GM12878 (cell line): ENCODE data around the gene SLC23A1. TPM values are rescaled to one million over a fixed set of nuclear protein-coding genes. Genes with fewer than 3 reads are reported as not detected.

Experiments
- ATAC-seq: fragments of 200-7000 bp; cut with Tn5 transposase; 3 replicates; pipeline ENCODE4 v1.9.1; 2020; ENCODE audit warnings: mild to moderate bottlenecking, moderate library complexity
- BruUV-seq: library from RNA; stranded (reverse); fragments of 400-500 nt; replicated peaks from 2 replicates; lab custom pipeline; 2021; lab: Mats Ljungman, UMichigan
- CTCF ChIA-PET: fragments of 300-600 bp; sonication (Branson Sonifier 250); formaldehyde crosslinking; extraction: SDS; loops from one replicate; lab custom pipeline; 2021; ENCODE audit warnings: inconsistent platforms; lab: Yijun Ruan, JAX
- POLR2A ChIA-PET: fragments of 350-600 bp; formaldehyde crosslinking; extraction: SDS; loops from one replicate; lab custom pipeline; 2021; ENCODE audit warnings: inconsistent platforms; lab: Charles Lee
- RAD21 ChIA-PET: fragments of 300-600 bp; sonication (Branson Sonifier 250); formaldehyde crosslinking; loops from one replicate; lab custom pipeline; 2023; ENCODE audit warnings: antibody characterized with exemption; ENCODE audit not compliant: unreplicated experiment; lab: Charles Lee
- SMC1A ChIA-PET: fragments of 300-600 bp; sonication (Branson Sonifier 250); formaldehyde crosslinking; loops from one replicate; lab custom pipeline; 2023; ENCODE audit not compliant: unreplicated experiment, uncharacterized antibody; lab: Charles Lee
- DNase-seq: peaks from one replicate; pipeline ENCODE4 v3.0.0-alpha.2; 2011; ENCODE audit warnings: low read depth, low spot score
- FAIRE-seq: peaks from 3 replicates; lab custom pipeline; 2011; peaks lifted over from hg19 to GRCh38; lab: Jason Lieb, UNC
- H2AFZ ChIP-seq: 2 replicates; pipeline ENCODE4 v1.6.0; 2011; ENCODE audit warnings: low read depth, low read length, control low read depth; ENCODE audit not compliant: control insufficient read depth
- H3K27ac ChIP-seq: 2 replicates; pipeline ENCODE4 v1.5.1; 2011; ENCODE audit warnings: control low read depth; ENCODE audit not compliant: control insufficient read depth, insufficient read depth
- H3K27me3 ChIP-seq, 2 experiments: replicated peaks in 1 of 2; 2 replicates each; pipeline versions ENCODE4 v1.6.0 to v1.6.1; 2011; ENCODE audit warnings: low read length in 1 of 2; ENCODE audit not compliant: control insufficient read depth in 2 of 2, insufficient read depth in 2 of 2
- H3K36me3 ChIP-seq, 2 experiments: 2 replicates each; pipeline ENCODE4 v1.5.1; 2011; ENCODE audit warnings: low read length in 1 of 2; ENCODE audit not compliant: control insufficient read depth in 2 of 2, insufficient read depth in 2 of 2
- H3K4me1 ChIP-seq: 2 replicates; pipeline ENCODE4 v1.6.1; 2011; ENCODE audit warnings: mild to moderate bottlenecking, low read length, moderate library complexity, mixed read lengths; ENCODE audit not compliant: control insufficient read depth, insufficient read depth
- H3K4me2 ChIP-seq: 2 replicates; pipeline ENCODE4 v1.6.0; 2011; ENCODE audit warnings: control low read depth; ENCODE audit not compliant: control insufficient read depth, insufficient read depth
- H3K4me3 ChIP-seq: fragments of 200-600 bp; sonication (generic); 2 replicates; pipeline ENCODE4 v1.5.1; 2016
- H3K79me2 ChIP-seq: 2 replicates; pipeline ENCODE4 v1.6.0; 2011; ENCODE audit warnings: low read length; ENCODE audit not compliant: control insufficient read depth, insufficient read depth
- H3K9ac ChIP-seq: 2 replicates; pipeline ENCODE4 v1.8.0; 2011; ENCODE audit warnings: low read length, control low read depth, mixed read lengths; ENCODE audit not compliant: control insufficient read depth, insufficient read depth
- H3K9me3 ChIP-seq: replicated peaks from 3 replicates; pipeline ENCODE4 v1.5.1; 2011; ENCODE audit warnings: mild to moderate bottlenecking, low read length; ENCODE audit not compliant: control insufficient read depth, insufficient read depth
- H4K20me1 ChIP-seq: 2 replicates; pipeline ENCODE4 v1.6.0; 2011; ENCODE audit not compliant: control insufficient read depth, insufficient read depth
- EGR1 ChIP-seq, 2 experiments: IDR thresholded peaks; 1 replicate in 1 of 2; 2 replicates in 1 of 2; pipeline ENCODE4 v1.6.1; 2011 to 2012; ENCODE audit warnings: low read depth in 2 of 2, low read length in 2 of 2, borderline replicate concordance in 1 of 2, mild to moderate bottlenecking in 1 of 2, moderate library complexity in 1 of 2
- GATAD2B ChIP-seq: fragments of 450-650 bp; conservative IDR thresholded peaks from 2 replicates; pipeline ENCODE4 v1.6.1; 2017; ENCODE audit warnings: low read depth, mild to moderate bottlenecking, moderate library complexity
- MTA3 ChIP-seq: IDR thresholded peaks from 2 replicates; pipeline ENCODE4 v1.6.1; 2012; ENCODE audit warnings: low read length, inconsistent platforms, borderline replicate concordance
- NFYB ChIP-seq: IDR thresholded peaks from 2 replicates; pipeline ENCODE4 v1.6.1; 2011; ENCODE audit warnings: low read depth, mild to moderate bottlenecking, low read length, improper control_type of control experiment, moderate library complexity; ENCODE audit not compliant: insufficient read depth
- RAD21 ChIP-seq: IDR thresholded peaks from 2 replicates; pipeline ENCODE4 v1.6.1; 2011; ENCODE audit warnings: mild to moderate bottlenecking, low read depth, low read length, moderate library complexity; ENCODE audit not compliant: insufficient read depth
- SMARCA5 ChIP-seq: fragments of 450-650 bp; IDR thresholded peaks from 2 replicates; pipeline ENCODE4 v1.6.1; 2017; ENCODE audit warnings: mild to moderate bottlenecking
- SREBF2 ChIP-seq: IDR thresholded peaks from 2 replicates; pipeline ENCODE4 v1.6.1; 2012; ENCODE audit warnings: mild to moderate bottlenecking, low read length
- TCF12 ChIP-seq: IDR thresholded peaks from 2 replicates; pipeline ENCODE4 v1.6.1; 2011; ENCODE audit warnings: low read depth, mild to moderate bottlenecking, low read length
- TCF3 ChIP-seq: IDR thresholded peaks from 2 replicates; pipeline ENCODE4 v1.6.1; 2012; ENCODE audit warnings: low read depth, mild to moderate bottlenecking, low read length, borderline replicate concordance; ENCODE audit not compliant: insufficient read depth
- WGBS: methylation state at CpG from one replicate; pipeline ENCODE4 v1.1.6; 2016; ENCODE audit warnings: low lambda C conversion rate; ENCODE audit not compliant: insufficient replicate concordance, insufficient coverage; ENCODE audit errors: missing lambda C conversion rate; 5-methylcytosine and 5-hydroxymethylcytosine counted together
- in situ Hi-C: fragments of 300-500 bp; cut with MboI; formaldehyde crosslinking; loops from 9 replicates; pipeline ENCODE4 v1.14.3; 2018; ENCODE audit warnings: mixed read lengths
- intact Hi-C: fragments of 100-400 bp; cut with micrococcal nuclease; formaldehyde crosslinking; loops from one replicate; pipeline ENCODE4 v1.14.2; 2022; ENCODE audit not compliant: unreplicated experiment
- polyA plus RNA-seq, 11 experiments: library from polyadenylated mRNA; depleted of rRNA in 4 of 11; unstranded in 6 of 11; stranded (reverse) in 5 of 11; fragments of >200 nt; fragmentation: Nextera tagmentation in 4 of 11; fragmentation: Illumina TruSeq in 1 of 11; extraction: Ambion mirVana in 4 of 11; extraction: Trizol in 1 of 11; gene quantifications; 1 replicate in 1 of 11; 2 replicates in 10 of 11; pipeline versions ENCODE4 v1.2.1 to v1.2.3, GENCODE V29; 2011 to 2016; ENCODE audit warnings: inconsistent platforms in 2 of 11, missing spikeins in 2 of 11, low read depth in 1 of 11
- total RNA-seq, 4 experiments: library from RNA; depleted of rRNA in 3 of 4; stranded (reverse); fragments of >200 nt in 3 of 4; fragmentation: Illumina TruSeq in 1 of 4; extraction: Trizol in 1 of 4; gene quantifications; 2 replicates each; pipeline versions ENCODE4 v1.2.1 to v1.2.3, GENCODE V29; 2013 to 2021
- TF ChIP-seq, protein P1 (sequence below): IDR thresholded peaks from 2 replicates; pipeline ENCODE4 v1.6.1; 2011; ENCODE audit warnings: borderline replicate concordance, low read depth, mild to moderate bottlenecking, moderate library complexity, low read length; ENCODE audit not compliant: insufficient read depth, poor library complexity, severe bottlenecking
- TF ChIP-seq, protein P2 (sequence below): fragments of 450-650 bp; IDR thresholded peaks from 2 replicates; pipeline ENCODE4 v1.6.1; 2017; ENCODE audit warnings: mild to moderate bottlenecking, low read depth, inconsistent platforms; ENCODE audit not compliant: poor library complexity, severe bottlenecking
- TF ChIP-seq, protein P3 (sequence below), 3 experiments: IDR thresholded peaks in 2 of 3; conservative IDR thresholded peaks in 1 of 3; 2 replicates each; pipeline ENCODE4 v1.5.1; 2011; ENCODE audit warnings: low read depth in 3 of 3, low read length in 3 of 3, mild to moderate bottlenecking in 3 of 3, control low read depth in 2 of 3, moderate library complexity in 2 of 3, inconsistent platforms in 1 of 3, mixed read lengths in 1 of 3; ENCODE audit not compliant: control insufficient read depth in 2 of 3, insufficient read depth in 1 of 3; ENCODE audit errors: extremely low read depth in 1 of 3

Gene SLC23A1
- total and polyA plus RNA-seq, 10 of the 15 experiments (the other 5 are each of a cell fraction or from before 2014, with no cell fraction given): 0.35 to 4.7 (median 1.6) TPM

DNA sequence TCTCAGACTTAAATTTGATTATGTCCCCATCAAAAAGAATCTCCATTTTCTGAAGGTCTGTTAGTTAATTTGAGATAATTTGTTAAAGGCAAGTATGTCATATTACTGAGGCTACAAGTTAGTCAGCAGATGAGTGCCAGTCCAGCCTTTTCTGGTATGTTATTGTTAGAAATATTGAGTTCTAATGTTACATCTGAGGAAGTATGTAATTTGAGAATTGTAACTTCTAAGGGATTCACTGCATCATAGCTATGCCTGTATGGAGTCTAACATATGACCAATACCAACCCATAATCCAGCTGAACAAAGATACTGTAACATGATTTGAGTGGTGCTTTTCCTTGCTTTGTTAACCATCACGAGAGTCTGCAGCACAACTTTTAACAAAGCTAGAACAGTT is 13.9 kb downstream of the SLC23A1 start (continued):
- TF ChIP-seq, protein P1, sequence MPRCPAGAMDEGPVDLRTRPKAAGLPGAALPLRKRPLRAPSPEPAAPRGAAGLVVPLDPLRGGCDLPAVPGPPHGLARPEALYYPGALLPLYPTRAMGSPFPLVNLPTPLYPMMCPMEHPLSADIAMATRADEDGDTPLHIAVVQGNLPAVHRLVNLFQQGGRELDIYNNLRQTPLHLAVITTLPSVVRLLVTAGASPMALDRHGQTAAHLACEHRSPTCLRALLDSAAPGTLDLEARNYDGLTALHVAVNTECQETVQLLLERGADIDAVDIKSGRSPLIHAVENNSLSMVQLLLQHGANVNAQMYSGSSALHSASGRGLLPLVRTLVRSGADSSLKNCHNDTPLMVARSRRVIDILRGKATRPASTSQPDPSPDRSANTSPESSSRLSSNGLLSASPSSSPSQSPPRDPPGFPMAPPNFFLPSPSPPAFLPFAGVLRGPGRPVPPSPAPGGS: no peak
- no peak for TF ChIP-seq NFYB
- no peak for TF ChIP-seq TCF3
- TF ChIP-seq EGR1 (IDR thresholded peaks at IDR 0.05; ENCODE audit: borderline replicate concordance in 1 of 2, low read depth in 2 of 2, low read length in 2 of 2): no peak
- TF ChIP-seq SMARCA5: no peak
- TF ChIP-seq MTA3: no peak
- no peak for TF ChIP-seq TCF12
- TF ChIP-seq SREBF2: no peak
- TF ChIP-seq GATAD2B: no peak

DNA sequence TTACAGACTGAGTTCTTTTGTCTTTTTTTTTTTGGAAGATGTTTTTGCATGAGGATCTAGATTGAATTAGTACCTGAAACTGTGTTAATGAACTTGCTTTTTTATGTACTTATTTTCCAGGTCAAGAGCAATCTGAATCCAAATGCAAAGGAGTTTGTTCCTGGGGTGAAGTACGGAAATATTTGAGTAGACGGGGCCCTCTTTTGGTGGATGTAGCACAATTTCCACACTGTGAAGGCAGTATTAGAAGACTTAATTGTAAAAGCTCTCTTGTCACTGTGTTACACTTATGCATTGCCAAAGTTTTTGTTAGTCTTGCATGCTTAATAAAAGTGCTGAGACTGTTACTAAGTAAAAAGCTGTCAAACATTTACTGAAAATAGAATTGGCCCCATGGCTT is 14.5 kb downstream of the SLC23A1 start:
- TF ChIP-seq RAD21: 0 out of 2 replicates have a peak, but pooled peaks have one; percentile 5
- TF ChIP-seq, protein P2, sequence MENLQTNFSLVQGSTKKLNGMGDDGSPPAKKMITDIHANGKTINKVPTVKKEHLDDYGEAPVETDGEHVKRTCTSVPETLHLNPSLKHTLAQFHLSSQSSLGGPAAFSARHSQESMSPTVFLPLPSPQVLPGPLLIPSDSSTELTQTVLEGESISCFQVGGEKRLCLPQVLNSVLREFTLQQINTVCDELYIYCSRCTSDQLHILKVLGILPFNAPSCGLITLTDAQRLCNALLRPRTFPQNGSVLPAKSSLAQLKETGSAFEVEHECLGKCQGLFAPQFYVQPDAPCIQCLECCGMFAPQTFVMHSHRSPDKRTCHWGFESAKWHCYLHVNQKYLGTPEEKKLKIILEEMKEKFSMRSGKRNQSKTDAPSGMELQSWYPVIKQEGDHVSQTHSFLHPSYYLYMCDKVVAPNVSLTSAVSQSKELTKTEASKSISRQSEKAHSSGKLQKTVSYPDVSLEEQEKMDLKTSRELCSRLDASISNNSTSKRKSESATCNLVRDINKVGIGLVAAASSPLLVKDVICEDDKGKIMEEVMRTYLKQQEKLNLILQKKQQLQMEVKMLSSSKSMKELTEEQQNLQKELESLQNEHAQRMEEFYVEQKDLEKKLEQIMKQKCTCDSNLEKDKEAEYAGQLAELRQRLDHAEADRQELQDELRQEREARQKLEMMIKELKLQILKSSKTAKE: no peak
- TF ChIP-seq, protein P3, sequence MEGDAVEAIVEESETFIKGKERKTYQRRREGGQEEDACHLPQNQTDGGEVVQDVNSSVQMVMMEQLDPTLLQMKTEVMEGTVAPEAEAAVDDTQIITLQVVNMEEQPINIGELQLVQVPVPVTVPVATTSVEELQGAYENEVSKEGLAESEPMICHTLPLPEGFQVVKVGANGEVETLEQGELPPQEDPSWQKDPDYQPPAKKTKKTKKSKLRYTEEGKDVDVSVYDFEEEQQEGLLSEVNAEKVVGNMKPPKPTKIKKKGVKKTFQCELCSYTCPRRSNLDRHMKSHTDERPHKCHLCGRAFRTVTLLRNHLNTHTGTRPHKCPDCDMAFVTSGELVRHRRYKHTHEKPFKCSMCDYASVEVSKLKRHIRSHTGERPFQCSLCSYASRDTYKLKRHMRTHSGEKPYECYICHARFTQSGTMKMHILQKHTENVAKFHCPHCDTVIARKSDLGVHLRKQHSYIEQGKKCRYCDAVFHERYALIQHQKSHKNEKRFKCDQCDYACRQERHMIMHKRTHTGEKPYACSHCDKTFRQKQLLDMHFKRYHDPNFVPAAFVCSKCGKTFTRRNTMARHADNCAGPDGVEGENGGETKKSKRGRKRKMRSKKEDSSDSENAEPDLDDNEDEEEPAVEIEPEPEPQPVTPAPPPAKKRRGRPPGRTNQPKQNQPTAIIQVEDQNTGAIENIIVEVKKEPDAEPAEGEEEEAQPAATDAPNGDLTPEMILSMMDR (IDR thresholded peaks at IDR 0.05 in 2 of 3, conservative IDR thresholded peaks at IDR 0.05 in 1 of 3; ENCODE audit: control insufficient read depth in 2 of 3, extremely low read depth in 1 of 3, insufficient read depth in 1 of 3, low read depth in 3 of 3, low read length in 3 of 3): peak in 1 of 3 experiments; percentile 29; a peak in 1 of 6 replicates
- ATAC-seq (no peak), DNase-seq (no peak), FAIRE-seq (no peak)
- Histone ChIP-seq H3K4me2 (no peak overlapping the region), H3K27me3 (no peaks in the 10 kb centered on the region), H3K9me3 (no peaks in the 10 kb centered on the region), H2AFZ (no peak overlapping the region), H3K36me3 (peaks cover 6 to 25% of the 10 kb centered on the region in 2 experiments; a peak in 3 of 4 replicates), H3K79me2 (no peaks in the 10 kb centered on the region), H4K20me1 (no peaks in the 10 kb centered on the region), H3K4me1 (no peaks in the 10 kb centered on the region), H3K4me3 (no peak overlapping the region), H3K9ac (no peak overlapping the region), H3K27ac (no peak overlapping the region)
- SMC1A ChIA-PET: interaction anchor here (0.5 to 1.9 kb wide), 5 partner anchors 11 to 347 kb away, joined by 4 to 6 read pairs (median 5); no protein-coding TSS in a partner anchor
- CTCF ChIA-PET: interaction anchor here (0.9 to 2.8 kb wide), 7 partner anchors 21 to 123 kb away, joined by 3 to 17 read pairs (median 3); partner anchors contain the start of gene MZB1
- WGBS: 98% methylated on average over 2 of the region's 2 CpGs
- in situ Hi-C loops (no loop called here), intact Hi-C loops (no loop called here)
- POLR2A ChIA-PET: interaction anchor here (1.2 kb wide), 1 partner anchor 84 kb away, joined by 3 read pairs; no protein-coding TSS in a partner anchor
- RAD21 ChIA-PET: interaction anchor here (1.0 to 1.4 kb wide), 3 partner anchors 9 to 118 kb away, joined by 3 to 10 read pairs (median 3); no protein-coding TSS in a partner anchor
- no TSS peak for BruUV-seq
